Neuronal stem cell (in vitro differentiated cells): ENCODE data around the gene SYNE3.

ENCODE experiments used
- small RNA-seq: library from polyadenylated mRNA; stranded (forward); fragments of <200 nt; extraction: miRNeasy Mini kit (QIAGEN cat#:217004); gene quantifications from one replicate; pipeline ENCODE3, GENCODE V24; 2013; ENCODE audit not compliant: insufficient read depth

The SYNE3 gene

Small RNAs within 50 kb of the gene (small RNA-seq; reads per million reads assigned to genes)
- 5.1 reads per million, percentile 21 among the genes with 10 or more reads in this experiment for gene SCARNA13
